PC-9 (cell line): ENCODE data around the gene MTUS2.

Source experiments
- CTCF ChIP-seq: fragments of 200-600 bp; sonication (generic); conservative IDR thresholded peaks from 2 replicates; pipeline ENCODE4 v1.6.1; 2017; ENCODE audit warnings: mixed run types, antibody characterized with exemption, mild to moderate bottlenecking, moderate library complexity
- EZH2 ChIP-seq: fragments of 200-600 bp; sonication (generic); IDR thresholded peaks from 2 replicates; pipeline ENCODE4 v1.8.0; 2017; ENCODE audit warnings: antibody characterized with exemption, low read depth

DNA sequence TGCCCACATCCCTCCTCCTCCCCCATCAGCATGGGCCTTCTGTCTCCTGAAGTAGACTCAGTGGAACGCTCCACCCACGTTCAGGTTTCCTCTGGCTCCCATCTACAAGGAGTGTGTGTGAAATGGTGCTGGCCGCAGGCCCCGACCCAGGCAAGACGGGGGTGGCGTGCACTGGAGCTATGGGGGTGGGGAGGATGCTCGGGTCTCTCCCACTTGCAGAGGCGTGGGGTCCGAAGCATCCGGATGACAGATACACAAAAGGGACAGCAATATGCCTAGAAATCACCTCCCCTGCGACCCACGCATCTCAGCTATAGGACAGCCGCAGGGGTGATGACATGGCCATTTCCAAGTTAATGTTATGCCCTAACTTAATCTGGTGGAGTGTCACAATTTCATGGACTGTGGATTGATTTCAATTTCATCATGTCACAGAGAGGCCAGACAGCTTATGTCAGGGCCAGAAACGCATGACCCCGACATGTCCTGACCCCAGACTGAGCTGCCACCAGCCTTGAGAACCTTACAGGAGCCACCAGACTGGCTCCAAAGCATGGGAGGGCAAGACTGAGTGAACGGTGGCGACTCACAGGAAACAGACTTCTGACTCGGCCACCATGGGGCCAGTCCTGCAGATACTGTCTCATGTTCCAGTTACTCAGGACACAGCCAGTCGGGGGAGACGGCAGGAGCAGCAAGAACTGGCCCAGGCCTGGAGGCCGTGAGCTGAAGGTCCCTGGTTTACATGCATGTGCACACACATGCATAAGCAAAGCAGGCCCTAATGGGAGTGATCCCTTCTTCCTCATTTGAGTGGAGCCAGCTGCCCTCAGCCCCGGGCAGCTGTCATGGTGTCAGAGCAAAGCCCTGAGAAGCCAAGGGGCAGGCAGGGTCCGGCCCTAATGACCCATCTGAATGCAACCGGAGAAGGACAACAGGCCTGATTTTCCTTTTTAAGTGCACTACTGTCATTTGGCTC, 693.2 kb downstream of the MTUS2 start:
- TF ChIP-seq CTCF = no peak
- no peak for TF ChIP-seq EZH2
